Loucy (cell line): Measurements from ENCODE around the gene GABBR2.

Experiments
- CTCF ChIP-seq: fragments of 200-600 bp; sonication (generic); conservative IDR thresholded peaks from 2 replicates; pipeline ENCODE4 v1.5.1; 2014; ENCODE audit warnings: mild to moderate bottlenecking, antibody characterized with exemption, low read length
- EZH2phosphoT487 ChIP-seq: fragments of 200-600 bp; IDR thresholded peaks from 2 replicates; pipeline ENCODE4 v1.6.1; 2018; ENCODE audit warnings: antibody characterized with exemption, mild to moderate bottlenecking, moderate library complexity, borderline replicate concordance

GRCh38 chr9:98724810-98725530, 16.2 kb upstream of the GABBR2 start:
- TF ChIP-seq EZH2phosphoT487 = no peak
- no peak for TF ChIP-seq CTCF
